Skeletal muscle cell (primary cell): ENCODE results near the gene ZYX.

Experiments
- DNase-seq: peaks from one replicate; pipeline ENCODE4 v3.0.0-alpha.2; 2010; ENCODE audit warnings: low read depth
- H3K4me3 ChIP-seq: 2 replicates; pipeline ENCODE4 v1.5.1; 2011; ENCODE audit warnings: low read depth, mild to moderate bottlenecking, control low read depth, low read length, moderate library complexity

Gene ZYX

DNA sequence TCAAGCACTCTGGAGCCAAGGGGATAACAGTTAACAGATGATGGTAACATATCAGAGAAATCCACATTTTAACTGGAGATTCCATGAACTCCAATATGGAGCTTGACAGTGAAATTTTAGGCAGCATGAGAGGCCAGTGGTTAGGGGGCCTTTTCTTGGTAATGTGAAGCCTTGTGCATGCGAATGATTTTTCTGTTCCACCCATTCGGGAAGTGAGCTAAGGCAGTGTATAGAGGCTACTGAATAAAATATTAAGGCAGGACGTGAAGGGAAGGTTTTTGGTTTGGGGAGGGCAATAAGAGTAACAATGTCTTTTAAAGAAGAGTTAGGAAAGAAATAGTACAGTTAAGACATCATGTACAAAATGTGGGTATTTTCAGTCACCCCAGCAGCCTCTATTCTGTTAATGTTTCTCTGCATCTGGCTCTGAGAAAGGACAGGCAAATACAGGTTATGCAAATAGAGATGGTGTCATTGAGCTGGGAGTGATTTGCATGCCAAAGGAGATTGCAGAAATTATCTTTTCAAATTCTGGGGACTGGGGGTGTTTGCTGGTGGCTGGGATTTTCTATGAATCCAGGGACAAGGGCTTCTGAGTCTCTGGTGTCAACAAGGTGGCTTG, 55.3 kb downstream of the ZYX start:
- H3K4me3 ChIP-seq = no peak overlapping the region
- DNase-seq = no peak

DNA sequence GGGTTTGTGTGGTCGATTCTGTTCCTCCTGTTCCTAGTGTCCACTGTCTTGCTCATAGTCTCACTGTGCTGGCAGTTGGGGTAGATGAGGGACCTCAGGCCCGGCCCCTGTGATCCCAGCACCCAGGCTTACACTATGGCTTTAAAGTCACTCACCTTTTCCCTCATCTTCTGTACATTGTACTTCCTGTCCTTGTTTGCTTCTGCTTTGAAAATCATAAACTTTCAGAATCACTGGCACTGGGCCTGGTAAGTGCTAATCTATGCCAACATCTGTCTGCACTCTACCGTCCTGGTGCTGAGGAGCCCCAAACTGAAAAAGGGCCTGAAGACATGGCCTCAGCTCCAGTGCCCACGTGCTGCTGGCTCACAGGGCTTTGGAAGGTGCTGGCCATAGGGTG, 56.4 kb downstream of the ZYX start:
- DNase-seq = no peak
- H3K4me3 ChIP-seq = no peak overlapping the region

DNA sequence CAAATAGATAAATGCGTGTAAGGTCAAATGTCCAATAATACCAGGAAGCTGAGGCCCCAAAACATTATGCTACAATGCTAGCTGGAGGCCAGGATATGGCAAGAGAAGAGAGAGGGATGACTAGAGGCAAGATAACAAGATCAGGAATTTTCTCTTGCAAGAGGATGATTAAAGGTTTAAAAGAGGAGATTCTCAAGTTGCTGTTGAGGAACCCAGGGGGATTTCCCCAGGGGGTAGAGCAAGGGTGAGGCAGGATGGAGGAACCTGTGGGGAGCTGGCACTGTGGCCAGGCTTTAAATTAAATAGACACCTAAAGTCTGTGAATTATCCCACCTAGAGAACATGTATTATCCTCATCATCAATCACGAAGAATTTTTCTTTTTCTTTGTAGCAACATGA, 58.7 kb downstream of the ZYX start:
- DNase-seq = no peak
- no peak overlapping the region for H3K4me3 ChIP-seq
